Subcutaneous adipose tissue (tissue), 4 donors: ENCODE results near the gene GALR2. TPM values are rescaled to one million over a fixed set of nuclear protein-coding genes. Genes with fewer than 3 reads are reported as not detected.

ENCODE experiments used
- CTCF ChIP-seq: fragments of 450-650 bp; IDR thresholded peaks from one replicate; pipeline ENCODE4 v1.5.1; 2016; ENCODE audit warnings: low read depth, mild to moderate bottlenecking, control low read depth, antibody characterized with exemption, moderate library complexity
- total RNA-seq, 4 donors: library from RNA; depleted of rRNA; stranded (reverse); fragments of >200 nt; gene quantifications; one replicate each; pipeline ENCODE4 v1.1.0, GENCODE V29; 2016

Gene GALR2
- total RNA-seq, 4 donors from 2014 or later: not detected

DNA sequence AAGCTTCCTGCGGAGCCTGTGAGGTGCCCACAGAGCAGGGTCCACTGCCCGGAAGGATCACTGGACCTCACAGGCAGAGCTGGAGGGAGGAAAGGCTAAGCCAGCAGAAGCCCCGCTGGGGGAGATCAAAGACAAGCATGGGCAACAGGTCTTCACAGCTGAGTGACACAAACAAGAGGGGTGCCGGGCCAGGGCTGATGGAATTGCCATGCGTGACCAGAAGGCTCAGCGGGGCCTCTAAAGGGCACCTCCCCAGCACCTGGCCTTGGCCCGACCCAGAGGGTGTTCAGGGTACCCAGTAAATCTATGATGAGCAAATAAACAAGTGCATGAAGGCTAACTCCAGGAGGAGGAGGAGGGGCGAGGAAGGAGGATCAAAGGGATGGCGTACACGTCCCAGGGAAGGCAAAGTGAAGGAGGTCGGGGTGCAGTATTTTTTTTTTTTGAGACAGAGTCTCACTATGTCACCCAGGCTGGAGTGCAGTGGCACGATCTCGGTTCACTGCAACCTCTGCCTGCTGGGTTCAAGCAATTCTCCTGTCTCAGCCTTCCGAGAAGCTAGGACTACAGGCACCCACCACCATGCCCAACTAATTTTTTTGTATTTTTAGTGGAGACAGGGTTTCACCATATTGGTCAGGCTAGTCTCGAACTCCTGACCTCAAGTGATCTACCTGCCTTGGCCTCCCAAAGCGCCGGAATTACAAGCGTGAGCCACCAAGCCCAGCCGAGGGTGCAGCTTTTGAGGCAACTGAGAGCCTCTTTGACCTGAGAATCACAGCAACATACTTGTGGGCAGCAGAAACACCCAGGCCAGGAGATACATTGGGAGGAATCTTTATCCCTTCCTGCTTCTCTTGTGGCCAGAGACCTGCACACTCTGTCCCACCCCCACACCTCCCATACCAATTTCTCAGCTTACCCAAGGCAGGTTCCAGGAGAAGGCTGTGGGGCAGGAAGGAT, 45.1 kb downstream of the GALR2 start:
- no peak for TF ChIP-seq CTCF

DNA sequence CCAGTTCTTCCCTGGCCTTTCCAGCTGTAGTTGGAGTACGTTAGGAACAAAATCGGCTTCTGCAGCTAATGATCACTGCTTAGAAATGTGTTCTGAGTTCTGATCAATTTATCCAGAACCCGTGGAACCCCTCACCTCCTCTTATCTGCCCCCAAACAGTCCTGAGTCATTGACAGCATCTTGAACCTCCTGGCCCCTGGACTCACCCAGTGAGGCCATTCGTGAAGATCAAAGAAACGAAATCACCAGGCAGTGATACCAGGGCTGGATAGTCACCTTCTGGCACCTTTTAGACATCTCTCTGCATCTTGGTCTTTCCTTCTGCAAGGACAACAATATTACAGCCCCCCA, 46.1 kb downstream of the GALR2 start:
- TF ChIP-seq CTCF: no peak

GRCh38 chr17:76121932-76122430, 47.4 kb downstream of the GALR2 start:
- TF ChIP-seq CTCF: no peak

GRCh38 chr17:76122431-76123190, 48.0 kb downstream of the GALR2 start:
- TF ChIP-seq CTCF: no peak

DNA sequence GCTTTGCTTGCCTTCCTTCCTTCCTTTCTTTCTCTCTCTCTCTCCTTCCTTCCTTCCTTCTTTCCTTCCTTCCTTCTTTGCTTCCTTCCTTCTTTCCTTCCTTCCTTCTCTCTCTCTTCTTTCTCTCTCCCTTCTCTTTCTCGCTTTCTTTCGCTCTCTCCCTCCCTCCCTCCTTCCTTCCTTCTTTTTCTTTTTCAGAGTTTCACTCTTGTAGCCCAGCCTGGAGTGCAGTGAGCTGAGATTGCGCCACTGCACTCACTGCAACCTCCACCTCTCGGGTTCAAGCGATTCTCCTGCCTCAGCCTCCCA, 48.6 kb downstream of the GALR2 start:
- TF ChIP-seq CTCF: no peak

GRCh38 chr17:76123749-76124581, 49.4 kb downstream of the GALR2 start:
- TF ChIP-seq CTCF: no peak
